GM23338 (cell line): ENCODE data around the gene DRICH1. TPM values are rescaled to one million over a fixed set of nuclear protein-coding genes. Genes with fewer than 3 reads are reported as not detected.

Experiments used
- ATAC-seq: fragments of 200-7000 bp; cut with Tn5 transposase; 3 replicates; pipeline ENCODE4 v1.9.1; 2020
- DNase-seq: peaks from one replicate; pipeline ENCODE4 v3.0.0-alpha.2; 2015; ENCODE audit warnings: low spot score
- H2AFZ ChIP-seq: fragments of 200-600 bp; sonication (generic); 2 replicates; pipeline ENCODE4 v1.8.0; 2016; ENCODE audit warnings: antibody characterized with exemption, mild to moderate bottlenecking, moderate library complexity
- H3F3A ChIP-seq: fragments of 200-600 bp; sonication (generic); replicated peaks from 2 replicates; pipeline ENCODE4 v1.8.0; 2017; ENCODE audit warnings: antibody characterized with exemption, mixed run types, low read depth
- H3K27ac ChIP-seq: fragments of 200-600 bp; sonication (generic); 2 replicates; pipeline ENCODE4 v1.6.1; 2016; ENCODE audit warnings: low read depth
- H3K27me3 ChIP-seq: fragments of 200-600 bp; sonication (generic); 2 replicates; pipeline ENCODE4 v1.8.0; 2016; ENCODE audit warnings: mild to moderate bottlenecking, mixed run types, moderate library complexity; ENCODE audit not compliant: insufficient read depth
- H3K36me3 ChIP-seq: fragments of 200-600 bp; sonication (generic); 2 replicates; pipeline ENCODE4 v1.8.0; 2016; ENCODE audit warnings: mild to moderate bottlenecking; ENCODE audit not compliant: insufficient read depth
- H3K4me1 ChIP-seq: fragments of 200-600 bp; sonication (generic); 2 replicates; pipeline ENCODE4 v1.8.0; 2016; ENCODE audit warnings: mild to moderate bottlenecking, moderate library complexity; ENCODE audit not compliant: insufficient read depth
- H3K4me2 ChIP-seq: fragments of 200-600 bp; sonication (generic); 2 replicates; pipeline ENCODE4 v1.7.1; 2017; ENCODE audit warnings: mixed run types
- H3K4me3 ChIP-seq: fragments of 200-600 bp; sonication (generic); 2 replicates; pipeline ENCODE4 v1.6.1; 2016; ENCODE audit warnings: mixed run types
- H3K79me2 ChIP-seq: fragments of 200-600 bp; sonication (generic); replicated peaks from 2 replicates; pipeline ENCODE4 v1.8.0; 2017; ENCODE audit warnings: mild to moderate bottlenecking; ENCODE audit not compliant: insufficient read depth
- H3K9me2 ChIP-seq: fragments of 200-600 bp; sonication (generic); 2 replicates; pipeline ENCODE4 v1.8.0; 2017; ENCODE audit not compliant: insufficient read depth
- H4K20me1 ChIP-seq: fragments of 200-600 bp; sonication (generic); replicated peaks from 2 replicates; pipeline ENCODE4 v1.8.0; 2017; ENCODE audit warnings: mild to moderate bottlenecking; ENCODE audit not compliant: insufficient read depth
- H3K27ac Mint-ChIP-seq: 2 replicates; pipeline ENCODE4 v1.8.0; 2020; ENCODE audit warnings: inconsistent platforms, mild to moderate bottlenecking, moderate library complexity, mixed read lengths
- H3K27me3 Mint-ChIP-seq: 3 replicates; pipeline ENCODE4 v1.8.0; 2022; ENCODE audit warnings: low read depth, mild to moderate bottlenecking, moderate library complexity, mixed read lengths, inconsistent platforms; ENCODE audit not compliant: insufficient read depth, poor library complexity
- H3K36me3 Mint-ChIP-seq: 3 replicates; pipeline ENCODE4 v1.8.0; 2021; ENCODE audit warnings: low read depth, mild to moderate bottlenecking, inconsistent platforms, moderate library complexity, mixed read lengths
- H3K4me1 Mint-ChIP-seq: 3 replicates; pipeline ENCODE4 v1.8.0; 2020; ENCODE audit warnings: mild to moderate bottlenecking, inconsistent platforms, mixed read lengths
- H3K4me3 Mint-ChIP-seq: 3 replicates; pipeline ENCODE4 v1.8.0; 2021; ENCODE audit warnings: moderate library complexity, mild to moderate bottlenecking, inconsistent platforms, mixed read lengths
- H3K9me3 Mint-ChIP-seq: 3 replicates; pipeline ENCODE4 v1.8.0; 2020; ENCODE audit warnings: moderate library complexity, mild to moderate bottlenecking, inconsistent platforms, mixed read lengths
- CREB1 ChIP-seq: fragments of 250-450 bp; sonication (Bioruptor Pico); IDR thresholded peaks from 2 replicates; pipeline ENCODE4 v1.5.0; 2020; ENCODE audit warnings: low read depth, mild to moderate bottlenecking, moderate library complexity
- EZH2 ChIP-seq: fragments of 200-600 bp; sonication (generic); IDR thresholded peaks from one replicate; pipeline ENCODE4 v1.8.0; 2017; ENCODE audit warnings: antibody characterized with exemption, mild to moderate bottlenecking, low read depth; ENCODE audit not compliant: unreplicated experiment
- EZH2phosphoT487 ChIP-seq: fragments of 200-600 bp; sonication (generic); IDR thresholded peaks from one replicate; pipeline ENCODE4 v1.8.1; 2018; ENCODE audit warnings: antibody characterized with exemption; ENCODE audit not compliant: unreplicated experiment
- JUNB ChIP-seq: IDR thresholded peaks from one replicate; pipeline ENCODE4 v1.6.1; 2016; ENCODE audit warnings: antibody characterized with exemption; ENCODE audit not compliant: unreplicated experiment
- NANOG ChIP-seq: IDR thresholded peaks from 2 replicates; pipeline ENCODE4 v1.6.1; 2016; ENCODE audit warnings: antibody characterized with exemption, borderline replicate concordance
- POLR2AphosphoS5 ChIP-seq: IDR thresholded peaks from 2 replicates; pipeline ENCODE4 v1.6.1; 2016; ENCODE audit warnings: antibody characterized with exemption, low read depth
- STAT1 ChIP-seq: IDR thresholded peaks from one replicate; pipeline ENCODE4 v1.6.1; 2016; ENCODE audit warnings: antibody characterized with exemption; ENCODE audit not compliant: unreplicated experiment
- ZNF114 ChIP-seq: fragments of 250-450 bp; sonication (Bioruptor Pico); IDR thresholded peaks from 2 replicates; pipeline ENCODE4 v1.5.0; 2020; ENCODE audit warnings: mild to moderate bottlenecking, moderate library complexity
- ZNF331 ChIP-seq: fragments of 250-450 bp; sonication (Bioruptor Pico); IDR thresholded peaks from 2 replicates; pipeline ENCODE4 v1.5.0; 2020; ENCODE audit warnings: low read depth, mild to moderate bottlenecking, moderate library complexity
- polyA plus RNA-seq: library from polyadenylated mRNA; unstranded; fragments of >200 nt; fragmentation: Nextera tagmentation; extraction: Ambion mirVana; gene quantifications from 2 replicates; pipeline ENCODE4 v1.2.1, GENCODE V29; 2016
- total RNA-seq: library from RNA; depleted of rRNA; stranded (reverse); fragments of >200 nt; shearing (Covaris generic); gene quantifications from 2 replicates; pipeline ENCODE4 v1.2.3, GENCODE V29; 2014
- TF ChIP-seq, protein P1 (sequence below): IDR thresholded peaks from 2 replicates; pipeline ENCODE4 v1.6.1; 2016; ENCODE audit warnings: antibody characterized with exemption
- TF ChIP-seq, protein P2 (sequence below): fragments of 250-450 bp; sonication (Bioruptor Pico); IDR thresholded peaks from 2 replicates; pipeline ENCODE4 v1.5.0; 2020; ENCODE audit warnings: mild to moderate bottlenecking, moderate library complexity
- TF ChIP-seq, protein P3 (sequence below), 2 experiments: fragments of 200-600 bp in 1 of 2; sonication (generic) in 1 of 2; conservative IDR thresholded peaks; 2 replicates each; pipeline versions ENCODE4 v1.5.1 to v1.6.1; 2016 to 2017; ENCODE audit warnings: antibody characterized with exemption in 2 of 2, low read depth in 2 of 2, mild to moderate bottlenecking in 2 of 2, moderate library complexity in 1 of 2

The DRICH1 gene
- total and polyA plus RNA-seq, 2 experiments from 2014 or later, result not detected

DNA sequence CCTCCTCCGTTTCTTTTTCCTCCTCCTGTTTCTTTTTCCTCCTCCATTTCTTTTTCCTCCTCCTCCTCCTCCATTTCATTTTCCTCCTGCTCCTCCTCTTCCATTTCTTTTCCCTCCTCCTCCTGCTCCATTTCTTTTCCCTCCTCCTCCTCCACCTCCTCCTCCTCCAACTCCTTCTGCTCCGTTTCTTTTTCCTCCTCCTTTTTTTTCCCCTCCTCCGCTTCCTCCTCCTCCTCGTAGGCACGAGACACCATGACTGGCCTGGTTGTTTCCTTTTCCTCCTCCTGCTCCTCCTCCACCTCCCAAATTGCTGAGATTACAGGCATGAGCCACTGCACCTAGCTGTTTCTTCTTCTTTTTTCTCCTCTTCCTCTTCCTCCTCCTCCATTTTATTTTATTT is 25.6 kb upstream of the DRICH1 start:
- TF ChIP-seq POLR2AphosphoS5, result no peak
- H3K4me3 Mint-ChIP-seq, result no peak overlapping the region
- Histone ChIP-seq H3K4me1 (no peaks in the 10 kb centered on the region), H2AFZ (no peak overlapping the region), H3K9me2 (no peaks in the 10 kb centered on the region), H4K20me1 (no peaks in the 10 kb centered on the region), H3F3A (no peaks in the 10 kb centered on the region), H3K79me2 (no peaks in the 10 kb centered on the region), H3K27me3 (no peaks in the 10 kb centered on the region), H3K4me2 (no peak overlapping the region), H3K27ac (no peak overlapping the region), H3K36me3 (peaks cover 7% of the 10 kb centered on the region; the same call in 1 of the 2 replicates), H3K4me3 (no peak overlapping the region)
- peaks cover 34% of the 10 kb centered on the region for H3K36me3 Mint-ChIP-seq
- DNase-seq, result no peak
- H3K27ac Mint-ChIP-seq, result no peak overlapping the region
- H3K9me3 Mint-ChIP-seq, result peaks cover 16% of the 10 kb centered on the region
- ATAC-seq, result no peak
- peaks cover 4% of the 10 kb centered on the region for H3K27me3 Mint-ChIP-seq
- H3K4me1 Mint-ChIP-seq, result no peaks in the 10 kb centered on the region; the same call in 2 of the 3 replicates

DNA sequence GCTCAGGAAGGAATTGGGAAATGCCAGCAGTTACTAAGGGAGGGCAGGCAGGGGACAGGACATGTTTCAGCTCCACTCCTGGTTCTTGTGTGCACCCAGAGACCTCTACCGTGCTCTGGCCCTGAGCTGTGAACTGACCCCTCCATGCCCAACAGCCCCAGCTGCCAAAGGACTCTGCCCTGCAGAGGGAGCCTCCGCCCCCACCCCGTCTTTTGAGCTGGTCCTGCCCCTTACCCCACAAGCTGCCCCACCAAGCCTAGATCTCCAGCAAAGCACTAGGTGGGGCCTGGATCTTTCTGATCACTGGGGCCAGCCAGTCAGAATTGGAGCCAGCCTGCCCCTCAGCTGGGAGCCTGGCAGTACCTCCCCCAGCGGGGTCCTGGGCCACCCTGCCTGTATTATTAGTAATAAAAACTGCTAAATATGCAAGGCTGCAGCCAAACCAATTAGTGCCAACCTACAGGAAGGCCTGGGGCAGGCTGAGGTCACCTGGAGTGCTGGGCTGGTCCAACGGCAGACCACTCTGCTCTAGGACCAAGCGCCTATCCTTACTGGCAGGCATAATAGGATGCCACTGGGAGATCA is 23.9 kb upstream of the DRICH1 start:
- no peak overlapping the region for H3K4me3 Mint-ChIP-seq
- no peak overlapping the region for H3K27ac Mint-ChIP-seq
- Histone ChIP-seq H3K79me2 (no peaks in the 10 kb centered on the region), H3K9me2 (no peaks in the 10 kb centered on the region), H3K4me2 (no peak overlapping the region), H3K4me1 (no peaks in the 10 kb centered on the region), H4K20me1 (no peaks in the 10 kb centered on the region), H2AFZ (no peak overlapping the region), H3K36me3 (no peaks in the 10 kb centered on the region), H3K27me3 (no peaks in the 10 kb centered on the region), H3K4me3 (no peak overlapping the region), H3F3A (no peaks in the 10 kb centered on the region), H3K27ac (no peak overlapping the region)
- no peak; the same call in 2 of the 3 replicates for ATAC-seq
- H3K4me1 Mint-ChIP-seq, result no peaks in the 10 kb centered on the region; the same call in 2 of the 3 replicates
- no peaks in the 10 kb centered on the region for H3K9me3 Mint-ChIP-seq
- peaks cover 21% of the 10 kb centered on the region for H3K36me3 Mint-ChIP-seq
- H3K27me3 Mint-ChIP-seq, result peaks cover 4% of the 10 kb centered on the region
- no peak for DNase-seq
- TF ChIP-seq EZH2phosphoT487 (no peak), CREB1 (no peak), ZNF114 (CRISPR knock-in tag) (no peak), NANOG (no peak), POLR2AphosphoS5 (no peak), STAT1 (no peak), ZNF331 (CRISPR knock-in tag) (no peak), EZH2 (no peak), JUNB (no peak)
- TF ChIP-seq, protein P1, sequence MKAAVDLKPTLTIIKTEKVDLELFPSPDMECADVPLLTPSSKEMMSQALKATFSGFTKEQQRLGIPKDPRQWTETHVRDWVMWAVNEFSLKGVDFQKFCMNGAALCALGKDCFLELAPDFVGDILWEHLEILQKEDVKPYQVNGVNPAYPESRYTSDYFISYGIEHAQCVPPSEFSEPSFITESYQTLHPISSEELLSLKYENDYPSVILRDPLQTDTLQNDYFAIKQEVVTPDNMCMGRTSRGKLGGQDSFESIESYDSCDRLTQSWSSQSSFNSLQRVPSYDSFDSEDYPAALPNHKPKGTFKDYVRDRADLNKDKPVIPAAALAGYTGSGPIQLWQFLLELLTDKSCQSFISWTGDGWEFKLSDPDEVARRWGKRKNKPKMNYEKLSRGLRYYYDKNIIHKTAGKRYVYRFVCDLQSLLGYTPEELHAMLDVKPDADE, result no peak
- TF ChIP-seq, protein P2, sequence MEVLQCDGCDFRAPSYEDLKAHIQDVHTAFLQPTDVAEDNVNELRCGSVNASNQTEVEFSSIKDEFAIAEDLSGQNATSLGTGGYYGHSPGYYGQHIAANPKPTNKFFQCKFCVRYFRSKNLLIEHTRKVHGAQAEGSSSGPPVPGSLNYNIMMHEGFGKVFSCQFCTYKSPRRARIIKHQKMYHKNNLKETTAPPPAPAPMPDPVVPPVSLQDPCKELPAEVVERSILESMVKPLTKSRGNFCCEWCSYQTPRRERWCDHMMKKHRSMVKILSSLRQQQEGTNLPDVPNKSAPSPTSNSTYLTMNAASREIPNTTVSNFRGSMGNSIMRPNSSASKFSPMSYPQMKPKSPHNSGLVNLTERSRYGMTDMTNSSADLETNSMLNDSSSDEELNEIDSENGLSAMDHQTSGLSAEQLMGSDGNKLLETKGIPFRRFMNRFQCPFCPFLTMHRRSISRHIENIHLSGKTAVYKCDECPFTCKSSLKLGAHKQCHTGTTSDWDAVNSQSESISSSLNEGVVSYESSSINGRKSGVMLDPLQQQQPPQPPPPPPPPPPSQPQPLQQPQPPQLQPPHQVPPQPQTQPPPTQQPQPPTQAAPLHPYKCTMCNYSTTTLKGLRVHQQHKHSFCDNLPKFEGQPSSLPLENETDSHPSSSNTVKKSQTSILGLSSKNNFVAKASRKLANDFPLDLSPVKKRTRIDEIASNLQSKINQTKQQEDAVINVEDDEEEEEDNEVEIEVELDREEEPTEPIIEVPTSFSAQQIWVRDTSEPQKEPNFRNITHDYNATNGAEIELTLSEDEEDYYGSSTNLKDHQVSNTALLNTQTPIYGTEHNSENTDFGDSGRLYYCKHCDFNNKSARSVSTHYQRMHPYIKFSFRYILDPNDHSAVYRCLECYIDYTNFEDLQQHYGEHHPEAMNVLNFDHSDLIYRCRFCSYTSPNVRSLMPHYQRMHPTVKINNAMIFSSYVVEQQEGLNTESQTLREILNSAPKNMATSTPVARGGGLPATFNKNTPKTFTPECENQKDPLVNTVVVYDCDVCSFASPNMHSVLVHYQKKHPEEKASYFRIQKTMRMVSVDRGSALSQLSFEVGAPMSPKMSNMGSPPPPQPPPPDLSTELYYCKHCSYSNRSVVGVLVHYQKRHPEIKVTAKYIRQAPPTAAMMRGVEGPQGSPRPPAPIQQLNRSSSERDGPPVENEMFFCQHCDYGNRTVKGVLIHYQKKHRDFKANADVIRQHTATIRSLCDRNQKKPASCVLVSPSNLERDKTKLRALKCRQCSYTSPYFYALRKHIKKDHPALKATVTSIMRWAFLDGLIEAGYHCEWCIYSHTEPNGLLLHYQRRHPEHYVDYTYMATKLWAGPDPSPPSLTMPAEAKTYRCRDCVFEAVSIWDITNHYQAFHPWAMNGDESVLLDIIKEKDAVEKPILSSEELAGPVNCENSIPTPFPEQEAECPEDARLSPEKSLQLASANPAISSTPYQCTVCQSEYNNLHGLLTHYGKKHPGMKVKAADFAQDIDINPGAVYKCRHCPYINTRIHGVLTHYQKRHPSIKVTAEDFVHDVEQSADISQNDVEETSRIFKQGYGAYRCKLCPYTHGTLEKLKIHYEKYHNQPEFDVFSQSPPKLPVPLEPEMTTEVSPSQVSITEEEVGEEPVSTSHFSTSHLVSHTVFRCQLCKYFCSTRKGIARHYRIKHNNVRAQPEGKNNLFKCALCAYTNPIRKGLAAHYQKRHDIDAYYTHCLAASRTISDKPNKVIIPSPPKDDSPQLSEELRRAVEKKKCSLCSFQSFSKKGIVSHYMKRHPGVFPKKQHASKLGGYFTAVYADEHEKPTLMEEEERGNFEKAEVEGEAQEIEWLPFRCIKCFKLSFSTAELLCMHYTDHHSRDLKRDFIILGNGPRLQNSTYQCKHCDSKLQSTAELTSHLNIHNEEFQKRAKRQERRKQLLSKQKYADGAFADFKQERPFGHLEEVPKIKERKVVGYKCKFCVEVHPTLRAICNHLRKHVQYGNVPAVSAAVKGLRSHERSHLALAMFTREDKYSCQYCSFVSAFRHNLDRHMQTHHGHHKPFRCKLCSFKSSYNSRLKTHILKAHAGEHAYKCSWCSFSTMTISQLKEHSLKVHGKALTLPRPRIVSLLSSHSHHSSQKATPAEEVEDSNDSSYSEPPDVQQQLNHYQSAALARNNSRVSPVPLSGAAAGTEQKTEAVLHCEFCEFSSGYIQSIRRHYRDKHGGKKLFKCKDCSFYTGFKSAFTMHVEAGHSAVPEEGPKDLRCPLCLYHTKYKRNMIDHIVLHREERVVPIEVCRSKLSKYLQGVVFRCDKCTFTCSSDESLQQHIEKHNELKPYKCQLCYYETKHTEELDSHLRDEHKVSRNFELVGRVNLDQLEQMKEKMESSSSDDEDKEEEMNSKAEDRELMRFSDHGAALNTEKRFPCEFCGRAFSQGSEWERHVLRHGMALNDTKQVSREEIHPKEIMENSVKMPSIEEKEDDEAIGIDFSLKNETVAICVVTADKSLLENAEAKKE, result no peak
- TF ChIP-seq, protein P3, sequence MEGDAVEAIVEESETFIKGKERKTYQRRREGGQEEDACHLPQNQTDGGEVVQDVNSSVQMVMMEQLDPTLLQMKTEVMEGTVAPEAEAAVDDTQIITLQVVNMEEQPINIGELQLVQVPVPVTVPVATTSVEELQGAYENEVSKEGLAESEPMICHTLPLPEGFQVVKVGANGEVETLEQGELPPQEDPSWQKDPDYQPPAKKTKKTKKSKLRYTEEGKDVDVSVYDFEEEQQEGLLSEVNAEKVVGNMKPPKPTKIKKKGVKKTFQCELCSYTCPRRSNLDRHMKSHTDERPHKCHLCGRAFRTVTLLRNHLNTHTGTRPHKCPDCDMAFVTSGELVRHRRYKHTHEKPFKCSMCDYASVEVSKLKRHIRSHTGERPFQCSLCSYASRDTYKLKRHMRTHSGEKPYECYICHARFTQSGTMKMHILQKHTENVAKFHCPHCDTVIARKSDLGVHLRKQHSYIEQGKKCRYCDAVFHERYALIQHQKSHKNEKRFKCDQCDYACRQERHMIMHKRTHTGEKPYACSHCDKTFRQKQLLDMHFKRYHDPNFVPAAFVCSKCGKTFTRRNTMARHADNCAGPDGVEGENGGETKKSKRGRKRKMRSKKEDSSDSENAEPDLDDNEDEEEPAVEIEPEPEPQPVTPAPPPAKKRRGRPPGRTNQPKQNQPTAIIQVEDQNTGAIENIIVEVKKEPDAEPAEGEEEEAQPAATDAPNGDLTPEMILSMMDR (conservative IDR thresholded peaks at IDR 0.05; ENCODE audit: low read depth in 2 of 2), result no peak
